GM12875 (cell line): ENCODE data around the gene PLAAT5.

Experiments used
- H3K4me3 ChIP-seq: one replicate; pipeline ENCODE4 v1.5.1; 2011; ENCODE audit warnings: low read depth, low read length, control low read depth
- CTCF ChIP-seq: IDR thresholded peaks from 2 replicates; pipeline ENCODE4 v1.5.1; 2011; ENCODE audit warnings: low read depth, mild to moderate bottlenecking, control low read depth, inconsistent platforms, low read length, moderate library complexity, borderline replicate concordance; ENCODE audit not compliant: insufficient read depth

The PLAAT5 gene

GRCh38 chr11:63510360-63511047 is 19.5 kb upstream of the PLAAT5 start:
- H3K4me3 ChIP-seq, result no peak overlapping the region
- no peak for TF ChIP-seq CTCF

GRCh38 chr11:63508745-63509144 is 17.8 kb upstream of the PLAAT5 start:
- no peak for TF ChIP-seq CTCF
- no peak overlapping the region for H3K4me3 ChIP-seq

GRCh38 chr11:63508009-63508408 is 17.0 kb upstream of the PLAAT5 start:
- peak; percentile 50 for TF ChIP-seq CTCF
- H3K4me3 ChIP-seq, result no peak overlapping the region

- H3K4me3 ChIP-seq, result no peak overlapping the region
- no peak for TF ChIP-seq CTCF
These were observed 16.5 kb upstream of the PLAAT5 start for GRCh38 chr11:63507511-63507910.

- no peak for TF ChIP-seq CTCF
These were observed 15.9 kb upstream of the PLAAT5 start for GRCh38 chr11:63506876-63507275.

GRCh38 chr11:63505857-63506528 is 15.0 kb upstream of the PLAAT5 start, which contains the start of gene LGALS12:
LGALS12 (plus strand) TSS chr11:63506084; CDS start chr11:63506459, 375 bp downstream.
- no peak for TF ChIP-seq CTCF
- no peak within 1 kb of the TSS for H3K4me3 ChIP-seq

More at GRCh38 chr11:63506876-63507275, 15.9 kb upstream of the PLAAT5 start:
- H3K4me3 ChIP-seq, result no peak overlapping the region
